Neutrophil (primary cell): ENCODE results near the gene PRRT2.

Experiments
- H3K27ac ChIP-seq: fragments of 200-600 bp; sonication (generic); 2 replicates; pipeline ENCODE4 v1.5.1; 2016; ENCODE audit warnings: mild to moderate bottlenecking, moderate library complexity
- H3K27me3 ChIP-seq: fragments of 200-600 bp; sonication (generic); 2 replicates; pipeline ENCODE4 v1.6.0; 2016; ENCODE audit warnings: mild to moderate bottlenecking
- H3K36me3 ChIP-seq: fragments of 200-600 bp; sonication (generic); 2 replicates; pipeline ENCODE4 v1.5.1; 2017
- H3K4me1 ChIP-seq, 2 experiments: fragments of 200-600 bp in 1 of 2; sonication (generic) in 1 of 2; 1 replicate in 1 of 2; 2 replicates in 1 of 2; pipeline versions ENCODE4 v1.5.1 to v1.6.1; 2013 to 2016; ENCODE audit warnings: low read depth in 1 of 2, low read length in 1 of 2, mild to moderate bottlenecking in 1 of 2, moderate library complexity in 1 of 2; ENCODE audit not compliant: control insufficient read depth in 1 of 2, insufficient read depth in 1 of 2
- H3K4me3 ChIP-seq, 2 experiments: fragments of 200-600 bp in 1 of 2; sonication (generic) in 1 of 2; 1 replicate in 1 of 2; 2 replicates in 1 of 2; pipeline ENCODE4 v1.5.1; 2013 to 2016; ENCODE audit warnings: low read depth in 1 of 2, low read length in 1 of 2, mild to moderate bottlenecking in 1 of 2, moderate library complexity in 1 of 2
- H3K9me3 ChIP-seq: fragments of 200-600 bp; sonication (generic); 2 replicates; pipeline ENCODE4 v1.5.1; 2016
- CTCF ChIP-seq: fragments of 200-600 bp; sonication (generic); IDR thresholded peaks from 2 replicates; pipeline ENCODE4 v1.5.1; 2016; ENCODE audit warnings: antibody characterized with exemption

PRRT2 gene

GRCh38 chr16:29811896-29812665 lies at the start of gene PRRT2:
Gene PRRT2 (plus strand): TSS chr16:29812193. CDS start chr16:29813055, 862 bp downstream.
- Histone ChIP-seq H3K4me3 (peak within 1 kb of the TSS; percentile 63 to 73), H3K27ac (peak within 1 kb of the TSS; percentile 46), H3K36me3 (peaks cover 21% of the 10 kb centered on the region), H3K4me1 (peaks cover 67 to 75% of the 10 kb centered on the region in 2 experiments), H3K9me3 (no peaks in the 10 kb centered on the region), H3K27me3 (peaks cover 38% of the 10 kb centered on the region)
- no peak for TF ChIP-seq CTCF

GRCh38 chr16:29763326-29763725 lies 48.7 kb upstream of the PRRT2 start:
- no peaks in the 10 kb centered on the region for H3K27me3 ChIP-seq
- no peaks in the 10 kb centered on the region for H3K9me3 ChIP-seq
- no peak overlapping the region for H3K27ac ChIP-seq
- H3K4me1 ChIP-seq, result no peaks in the 10 kb centered on the region
- H3K36me3 ChIP-seq, result no peaks in the 10 kb centered on the region
- H3K4me3 ChIP-seq, result no peak overlapping the region
- no peak for TF ChIP-seq CTCF

- TF ChIP-seq CTCF, result no peak
- Histone ChIP-seq H3K4me3 (no peak overlapping the region), H3K4me1 (peaks cover 3 to 5% of the 10 kb centered on the region in 2 experiments), H3K9me3 (no peaks in the 10 kb centered on the region), H3K27ac (no peak overlapping the region), H3K36me3 (no peaks in the 10 kb centered on the region), H3K27me3 (no peaks in the 10 kb centered on the region)
Observed at GRCh38 chr16:29765167-29766032, 46.6 kb upstream of the PRRT2 start.

GRCh38 chr16:29766571-29766970 lies 45.4 kb upstream of the PRRT2 start:
- no peaks in the 10 kb centered on the region for H3K27me3 ChIP-seq
- no peak overlapping the region for H3K27ac ChIP-seq
- no peaks in the 10 kb centered on the region for H3K9me3 ChIP-seq
- H3K36me3 ChIP-seq, result no peaks in the 10 kb centered on the region
- H3K4me1 ChIP-seq, result peaks cover 15 to 16% of the 10 kb centered on the region in 2 experiments
- no peak overlapping the region for H3K4me3 ChIP-seq
- TF ChIP-seq CTCF, result no peak

GRCh38 chr16:29767062-29767461 lies 44.9 kb upstream of the PRRT2 start:
- H3K27ac ChIP-seq, result no peak overlapping the region
- H3K4me3 ChIP-seq, result no peak overlapping the region
- H3K9me3 ChIP-seq, result no peaks in the 10 kb centered on the region
- H3K27me3 ChIP-seq, result no peaks in the 10 kb centered on the region
- no peaks in the 10 kb centered on the region for H3K36me3 ChIP-seq
- no peak for TF ChIP-seq CTCF
- H3K4me1 ChIP-seq, result peaks cover 20 to 21% of the 10 kb centered on the region in 2 experiments
